HepG2 (cell line): ENCODE results near the gene DRC3. TPM values are rescaled to one million over a fixed set of nuclear protein-coding genes. Genes with fewer than 3 reads are reported as not detected.

Experiments used
- ELF1 ChIP-seq: sonication (generic); formaldehyde crosslinking; IDR thresholded peaks from 2 replicates; pipeline ENCODE4 v1.4.0; 2020; ENCODE audit warnings: missing genetic modification reagents
- GLI4 ChIP-seq: sonication (generic); formaldehyde crosslinking; IDR thresholded peaks from 2 replicates; pipeline ENCODE4 v1.5.1; 2020; ENCODE audit warnings: missing genetic modification reagents, mild to moderate bottlenecking, moderate library complexity, borderline replicate concordance
- HOXA5 ChIP-seq: sonication (generic); formaldehyde crosslinking; IDR thresholded peaks from 2 replicates; pipeline ENCODE4 v1.4.0; 2020; ENCODE audit warnings: missing genetic modification reagents
- MAFF ChIP-seq: IDR thresholded peaks from 2 replicates; pipeline ENCODE4 v1.6.1; 2011; ENCODE audit warnings: low read depth, low read length, improper control_type of control experiment
- MED1 ChIP-seq: sonication (generic); formaldehyde crosslinking; IDR thresholded peaks from 2 replicates; pipeline ENCODE4 v1.4.0; 2020; ENCODE audit warnings: missing genetic modification reagents
- NFRKB ChIP-seq: fragments of 450-650 bp; IDR thresholded peaks from 2 replicates; pipeline ENCODE4 v1.6.1; 2017
- NRL ChIP-seq: sonication (generic); formaldehyde crosslinking; IDR thresholded peaks from 2 replicates; pipeline ENCODE4 v1.5.0; 2020; ENCODE audit warnings: missing genetic modification reagents, mild to moderate bottlenecking, moderate library complexity, borderline replicate concordance
- PAF1 ChIP-seq: IDR thresholded peaks from 2 replicates; pipeline ENCODE4 v1.6.1; 2016; ENCODE audit warnings: missing genetic modification reagents, missing compliant biosample characterization
- PITX1 ChIP-seq: sonication (generic); formaldehyde crosslinking; IDR thresholded peaks from 2 replicates; pipeline ENCODE4 v1.5.1; 2020; ENCODE audit warnings: mild to moderate bottlenecking, missing genetic modification reagents
- RAD51 ChIP-seq: fragments of 450-650 bp; IDR thresholded peaks from 2 replicates; pipeline ENCODE4 v1.6.1; 2016; ENCODE audit warnings: borderline replicate concordance
- TGIF2 ChIP-seq: IDR thresholded peaks from 2 replicates; pipeline ENCODE4 v1.6.1; 2016; ENCODE audit warnings: control low read depth, missing compliant biosample characterization
- ZBTB1 ChIP-seq: sonication (generic); formaldehyde crosslinking; IDR thresholded peaks from 2 replicates; pipeline ENCODE4 v1.4.0; 2020; ENCODE audit warnings: missing genetic modification reagents, borderline replicate concordance
- ZBTB4 ChIP-seq: sonication (generic); formaldehyde crosslinking; IDR thresholded peaks from 2 replicates; pipeline ENCODE4 v1.4.0; 2020; ENCODE audit warnings: missing genetic modification reagents, mild to moderate bottlenecking, borderline replicate concordance
- ZEB1 ChIP-seq: IDR thresholded peaks from 2 replicates; pipeline ENCODE4 v1.6.1; 2012; ENCODE audit warnings: mild to moderate bottlenecking, low read depth, inconsistent platforms; ENCODE audit not compliant: insufficient replicate concordance
- ZNF142 ChIP-seq: sonication (generic); formaldehyde crosslinking; IDR thresholded peaks from 2 replicates; pipeline ENCODE4 v1.4.0; 2020; ENCODE audit warnings: missing genetic modification reagents
- ZNF274 ChIP-seq: sonication (generic); formaldehyde crosslinking; IDR thresholded peaks from 2 replicates; pipeline ENCODE4 v1.5.1; 2020; ENCODE audit warnings: mild to moderate bottlenecking, missing genetic modification reagents
- ZNF276 ChIP-seq: sonication (generic); formaldehyde crosslinking; IDR thresholded peaks from 2 replicates; pipeline ENCODE4 v1.4.0; 2020; ENCODE audit warnings: mild to moderate bottlenecking, low read depth, missing genetic modification reagents
- ZNF597 ChIP-seq: sonication (generic); formaldehyde crosslinking; IDR thresholded peaks from 2 replicates; pipeline ENCODE4 v1.5.0; 2020; ENCODE audit warnings: missing genetic modification reagents
- ZSCAN9 ChIP-seq: IDR thresholded peaks from 2 replicates; pipeline ENCODE4 v1.6.1; 2016; ENCODE audit warnings: borderline replicate concordance
- polyA plus RNA-seq, 8 experiments: library from polyadenylated mRNA; depleted of rRNA in 3 of 8; stranded (reverse) in 7 of 8; unstranded in 1 of 8; fragments of >200 nt; fragmentation: Illumina TruSeq in 4 of 8; extraction: Trizol in 4 of 8; gene quantifications; 2 replicates each; pipeline versions ENCODE4 v1.2.1 to v1.2.3, GENCODE V29; 2011 to 2016; ENCODE audit warnings: low read depth in 4 of 8, missing spikeins in 1 of 8, mixed read lengths in 1 of 8; ENCODE audit not compliant: insufficient read depth in 1 of 8
- total RNA-seq, 5 experiments: library from RNA; depleted of rRNA; stranded (reverse); fragments of >200 nt; fragmentation: Illumina TruSeq; extraction: Trizol; gene quantifications; 2 replicates each; pipeline ENCODE4 v1.2.3, GENCODE V29; 2016; ENCODE audit warnings: low read depth in 1 of 5

DRC3 gene
- total and polyA plus RNA-seq, 2 of the 13 experiments (the other 11 are each of a cell fraction or from before 2014, with no cell fraction given), result 0.53 to 0.87 TPM

- TF ChIP-seq MED1 (CRISPR knock-in tag) (peak; percentile 56), PAF1 (no peak), ZNF597 (no peak; the same call in 1 of the 2 replicates), ZSCAN9 (CRISPR knock-in tag) (no peak), RAD51 (peak; percentile 87), GLI4 (no peak), MAFF (no peak), ZNF276 (CRISPR knock-in tag) (peak; percentile 89), NFRKB (no peak), NRL (CRISPR knock-in tag) (no peak; the same call in 1 of the 2 replicates), PITX1 (CRISPR knock-in tag) (peak; percentile 78; the same call in 1 of the 2 replicates), ZBTB1 (CRISPR knock-in tag) (no peak), TGIF2 (CRISPR knock-in tag) (0 out of 2 replicates have a peak, but pooled peaks have one; percentile 54), ELF1 (peak; percentile 78), ZNF274 (CRISPR knock-in tag) (no peak), ZBTB4 (CRISPR knock-in tag) (no peak), HOXA5 (CRISPR knock-in tag) (peak; percentile 89; the same call in 1 of the 2 replicates), ZNF142 (CRISPR knock-in tag) (peak; percentile 54), ZEB1 (no peak)
These were observed 66.3 kb downstream of the DRC3 start, which contains the start of the genes ATPAF2 and GID4 (continued) for GRCh38 chr17:18038861-18039534.
